OCI-M2 (cell line): Measurements from ENCODE around the gene CYB5R3.

Experiments
- DNase-seq: peaks from one replicate; lab custom pipeline; 2025; ENCODE audit not compliant: unreplicated experiment; lab: John Stamatoyannopoulos, UW

Gene CYB5R3

DNA sequence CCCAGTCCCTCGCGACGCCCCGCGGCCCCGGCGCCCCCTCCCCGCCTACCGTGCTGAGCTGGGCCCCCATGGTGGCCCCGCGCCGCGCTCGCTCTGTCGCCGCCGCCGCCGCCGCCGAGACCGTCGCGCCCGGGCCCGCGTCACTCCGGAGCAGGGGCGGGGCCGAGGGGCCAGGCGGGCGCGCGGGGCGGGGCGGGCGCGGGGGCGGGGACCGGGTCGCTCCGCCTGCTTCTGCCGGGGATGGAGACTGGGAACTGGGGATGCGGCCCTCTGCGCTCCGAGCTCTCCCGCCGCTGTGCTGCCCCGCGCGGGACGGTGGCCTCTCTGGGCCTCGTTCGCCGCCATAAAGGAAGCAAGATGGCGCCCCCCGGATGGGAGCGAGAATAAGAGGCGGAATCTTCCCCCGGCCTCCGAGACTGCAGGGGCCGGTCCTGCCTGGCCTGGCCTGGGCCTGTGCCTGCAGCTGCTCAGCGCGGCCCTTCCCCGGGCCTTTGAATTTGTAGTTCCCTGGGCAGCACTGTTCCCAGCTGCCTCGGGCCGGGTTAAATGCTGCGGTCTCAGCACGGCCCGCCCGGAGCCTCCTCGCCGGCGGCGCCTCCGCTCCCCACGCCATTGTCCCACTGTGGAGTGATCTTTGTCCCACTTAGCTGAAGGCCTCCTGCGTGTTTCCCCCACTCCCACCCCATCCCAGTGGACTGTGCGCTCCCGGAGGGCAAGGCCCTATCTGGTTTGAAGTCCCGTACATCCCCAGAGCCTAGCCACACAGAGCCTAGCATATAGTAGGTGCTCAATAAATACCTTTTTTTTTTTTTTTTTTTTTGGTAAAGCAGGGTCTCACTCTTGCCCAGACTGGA is at the start of gene CYB5R3:
Gene CYB5R3, minus strand, starts transcription at position 147 of the 854 bp plus-strand sequence. Its CDS starts 77 bp downstream, at position 70.
- DNase-seq: no peak

GRCh38 chr22:42697542-42698013 is 48.4 kb upstream of the CYB5R3 start:
- DNase-seq: no peak

- no peak for DNase-seq
These were observed 47.3 kb upstream of the CYB5R3 start for GRCh38 chr22:42696331-42696967.

GRCh38 chr22:42695294-42695693 is 46.1 kb upstream of the CYB5R3 start:
- no peak for DNase-seq

- no peak for DNase-seq
These were observed 44.8 kb upstream of the CYB5R3 start for GRCh38 chr22:42693763-42694683.

DNA sequence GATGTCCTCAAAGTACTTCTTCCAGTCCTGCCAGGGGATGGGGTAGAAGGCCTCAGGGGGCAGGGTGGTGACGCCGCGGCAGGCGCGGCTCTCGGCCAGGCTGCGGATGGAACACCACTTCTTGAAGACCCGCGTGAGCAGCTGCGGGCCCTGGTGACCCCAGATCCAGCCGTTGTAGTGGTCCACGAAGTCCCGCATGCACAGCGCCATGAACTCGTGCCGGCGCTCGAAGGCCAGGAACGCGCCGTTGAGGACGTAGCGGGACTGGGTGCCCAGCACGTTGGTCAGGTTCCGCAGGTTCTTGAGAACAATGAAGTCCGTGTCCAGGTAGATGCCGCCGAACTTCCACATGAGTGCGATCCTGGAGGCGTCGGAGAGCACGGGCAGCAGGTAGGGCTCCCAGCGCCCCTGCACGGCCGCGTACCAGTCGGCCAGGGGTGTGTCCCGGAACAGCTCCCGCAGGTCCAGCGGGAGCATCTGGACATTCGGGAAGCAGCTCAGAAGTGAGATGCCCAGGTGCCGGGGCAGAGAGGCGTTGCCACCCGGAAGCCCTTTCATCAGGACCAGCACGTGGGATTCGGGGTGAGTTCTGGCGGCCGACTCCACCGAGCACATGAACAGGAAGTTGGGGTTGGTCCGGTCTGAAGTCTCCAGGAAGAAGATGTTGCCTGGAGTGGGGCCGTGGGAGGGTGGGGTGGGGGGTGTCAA is 44.0 kb upstream of the CYB5R3 start:
- no peak for DNase-seq

- no peak for DNase-seq
These were observed 43.3 kb upstream of the CYB5R3 start for GRCh38 chr22:42692239-42693054.

- DNase-seq: no peak
These were observed 42.2 kb upstream of the CYB5R3 start for GRCh38 chr22:42691440-42691839.

DNA sequence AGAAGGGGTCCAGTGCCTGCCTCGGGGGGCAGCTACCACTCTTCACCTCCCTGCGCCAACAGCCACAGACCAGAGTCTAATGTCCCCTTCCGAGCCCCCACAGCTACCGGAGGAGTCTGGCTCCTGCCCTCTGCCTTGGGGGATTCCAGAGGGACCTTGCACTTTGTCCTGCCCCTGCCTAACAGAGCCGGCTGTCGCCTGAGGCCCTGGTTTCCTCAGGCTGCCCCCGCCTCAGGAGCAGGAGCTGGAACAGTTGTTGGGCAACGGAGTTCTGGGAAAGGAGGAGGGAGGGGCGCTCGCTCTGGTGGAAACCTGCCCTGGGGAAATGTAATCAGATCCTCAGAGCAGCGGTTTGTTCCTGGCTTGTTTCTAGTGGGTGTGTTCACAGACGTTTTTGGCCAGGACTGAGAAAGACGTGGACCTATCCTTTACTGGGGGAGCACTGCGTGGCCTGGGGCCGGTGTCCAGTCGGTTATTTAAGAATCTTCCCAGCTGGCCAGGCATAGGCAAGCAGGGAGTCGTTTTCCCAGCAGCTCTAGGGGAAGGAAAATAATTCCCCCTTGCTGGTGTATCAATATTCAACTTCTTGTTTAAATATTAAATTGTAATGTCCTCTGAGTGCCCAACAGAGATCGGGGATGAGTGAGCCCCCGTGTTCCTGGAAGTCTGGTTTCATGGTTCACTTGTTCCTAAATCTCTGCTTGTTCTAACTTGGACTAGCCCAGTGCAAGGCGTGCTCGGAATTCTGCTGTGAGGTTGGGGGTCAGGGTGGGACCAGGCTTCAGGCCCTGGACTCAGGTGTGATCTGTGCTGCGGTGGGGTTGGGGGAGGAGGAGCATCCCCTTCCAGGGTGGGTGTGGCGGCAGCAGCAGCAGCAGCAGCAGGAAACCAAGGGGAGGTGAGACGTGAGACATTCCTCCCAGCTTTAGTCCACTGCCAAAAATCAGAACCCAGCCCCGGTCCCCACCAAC is 39.3 kb upstream of the CYB5R3 start:
- no peak for DNase-seq

DNA sequence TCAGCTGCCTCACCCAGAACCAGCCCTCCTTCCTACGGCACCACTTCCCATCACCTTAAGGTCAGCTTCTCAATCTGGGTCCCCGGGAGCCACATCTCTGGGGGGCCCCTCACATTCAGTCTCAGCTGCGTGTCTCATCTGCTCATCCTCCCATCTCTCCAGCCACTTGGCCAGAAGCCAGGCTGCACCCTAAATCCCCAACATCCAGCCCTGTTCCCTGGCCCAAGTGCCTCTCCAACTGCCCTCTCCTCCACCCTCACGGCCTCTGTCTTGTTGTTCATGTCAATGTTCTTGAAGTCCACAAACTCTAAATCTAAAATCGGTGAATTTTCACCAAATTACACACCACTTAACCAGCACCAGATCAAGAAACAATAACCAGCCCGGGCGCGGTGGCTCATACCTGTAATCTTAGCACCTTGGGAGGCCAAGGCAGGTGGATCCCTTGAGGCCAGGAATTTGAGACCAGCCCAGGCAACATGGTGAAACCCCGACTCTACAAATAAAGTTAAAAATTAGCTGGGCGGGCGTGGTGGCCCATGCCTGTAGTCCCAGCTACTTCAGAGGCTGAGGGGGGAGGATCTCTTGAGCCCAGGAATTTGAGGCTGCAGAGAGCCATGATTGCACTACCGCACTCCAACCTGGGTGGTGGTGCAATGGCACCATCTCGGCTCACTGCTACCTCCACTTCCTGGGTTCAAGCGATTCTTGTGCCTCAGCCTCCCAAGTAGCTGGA is 37.7 kb upstream of the CYB5R3 start:
- DNase-seq: no peak

DNA sequence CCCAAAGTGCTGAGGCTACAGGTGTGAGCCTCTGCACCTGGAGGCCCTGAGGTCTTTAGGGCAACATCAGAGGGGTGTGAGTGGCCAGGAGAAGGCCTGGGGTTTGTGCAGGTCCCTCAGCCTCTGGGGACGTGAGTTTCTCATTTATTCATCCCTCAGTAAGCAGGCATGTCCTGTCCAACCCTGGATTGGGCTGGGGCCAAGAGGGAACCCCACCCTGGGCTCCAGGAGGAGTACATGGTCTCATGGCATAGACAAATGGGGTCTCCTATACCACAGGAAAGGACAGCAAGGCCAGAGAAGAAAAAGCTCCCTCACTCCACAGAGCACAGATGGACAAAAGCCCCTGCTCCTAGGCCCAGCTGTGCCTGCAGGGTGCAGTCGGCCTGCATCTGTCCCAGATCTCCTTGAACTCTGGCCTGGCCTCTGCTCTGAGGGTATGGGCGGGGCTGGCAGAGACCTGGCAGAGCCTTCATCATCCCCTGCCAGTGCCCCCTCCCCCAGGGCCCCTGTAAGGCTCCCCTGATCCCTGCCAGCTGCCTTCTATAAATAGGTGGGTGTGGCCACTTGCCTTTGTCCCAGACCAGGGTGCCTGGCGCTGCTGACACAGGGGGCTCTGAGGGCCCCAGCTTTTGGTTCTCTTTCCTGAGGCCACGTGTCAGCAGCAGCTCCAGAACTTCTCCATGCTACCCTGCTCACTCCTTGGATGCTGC is 36.9 kb upstream of the CYB5R3 start:
- no peak for DNase-seq

DNA sequence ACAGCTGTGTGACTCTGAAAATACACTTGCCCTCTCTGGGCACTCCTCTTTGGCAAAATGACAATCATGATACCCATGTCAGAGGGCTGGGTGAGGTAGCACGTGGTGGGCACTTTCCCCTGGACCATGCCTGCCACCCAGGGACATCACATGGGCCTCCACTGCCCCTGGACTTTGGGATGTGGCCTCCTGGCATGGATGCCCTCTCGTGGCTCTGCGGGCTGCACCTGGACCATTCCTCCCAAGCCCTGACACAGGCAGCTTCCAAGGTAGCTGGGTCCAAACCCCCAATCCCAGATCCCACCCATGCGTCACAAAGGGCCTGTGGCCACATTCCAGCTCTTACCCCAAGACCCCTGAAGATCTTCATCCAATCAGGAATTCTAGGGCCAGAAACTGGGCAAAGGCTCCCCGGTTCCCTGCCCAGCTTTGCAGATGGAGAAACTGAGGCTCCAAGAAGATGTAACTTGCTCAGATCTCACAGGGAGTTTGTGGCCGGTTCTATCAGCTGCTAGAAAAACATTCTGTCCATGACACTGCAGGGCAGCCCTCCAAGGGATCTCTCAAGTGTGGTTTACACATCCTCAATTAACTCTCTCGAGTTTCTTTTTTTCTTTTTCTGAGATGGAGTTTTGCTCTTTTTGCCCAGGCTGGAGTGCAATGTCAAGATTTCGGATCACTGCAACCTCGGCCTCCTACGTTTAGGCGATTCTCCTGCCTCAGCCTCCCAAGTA is 35.4 kb upstream of the CYB5R3 start:
- DNase-seq: no peak

GRCh38 chr22:42683578-42684283 is 34.5 kb upstream of the CYB5R3 start:
- no peak for DNase-seq

DNA sequence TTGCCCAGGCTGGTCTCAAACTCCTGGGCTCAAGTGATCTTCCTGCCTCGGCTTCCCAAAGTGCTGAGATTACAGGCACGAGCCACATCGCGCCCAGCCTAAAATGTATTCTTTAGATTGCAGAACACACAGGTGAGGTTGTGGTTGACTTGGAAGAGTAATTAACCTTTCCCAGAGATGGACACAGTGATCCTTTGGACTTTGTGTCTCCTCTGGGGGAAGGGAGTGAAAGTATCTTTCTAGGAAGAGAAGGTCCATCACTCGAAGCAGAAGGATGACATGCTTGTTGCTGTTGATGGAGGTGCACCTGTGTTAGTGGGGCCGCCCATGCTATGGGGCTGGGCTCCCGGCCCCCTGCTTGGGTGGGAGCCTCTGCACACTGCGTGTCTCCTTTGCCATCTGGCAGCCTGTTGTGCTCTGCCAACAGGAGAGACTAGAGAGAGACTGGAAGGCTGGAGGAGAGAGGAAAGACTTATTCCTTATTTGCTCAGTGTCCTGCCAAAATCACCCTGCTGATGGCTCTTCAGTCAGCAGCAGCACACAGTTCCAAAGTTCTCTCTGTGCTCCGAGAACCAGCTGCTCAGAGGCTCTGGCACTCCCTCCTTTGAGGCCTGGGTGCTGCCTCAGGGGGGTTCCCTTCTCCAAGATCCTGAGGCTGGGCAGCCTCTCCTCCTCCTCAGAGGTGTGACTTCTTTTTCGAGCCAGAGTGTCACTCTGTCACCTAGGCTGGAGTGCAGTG is 33.1 kb upstream of the CYB5R3 start:
- DNase-seq: no peak

GRCh38 chr22:42680648-42681047 is 31.5 kb upstream of the CYB5R3 start:
- no peak for DNase-seq
